DMS79 treated with DMSO at 0.1 percent for 48 hours (cell line): ENCODE data around the gene COPS8.
A peak's percentile ranks its signal among the peaks of the same experiment; 100 is the strongest.

Source experiments
- DNase-seq: peaks from one replicate; lab custom pipeline; 2025; lab: John Stamatoyannopoulos, UW

COPS8 gene

DNA sequence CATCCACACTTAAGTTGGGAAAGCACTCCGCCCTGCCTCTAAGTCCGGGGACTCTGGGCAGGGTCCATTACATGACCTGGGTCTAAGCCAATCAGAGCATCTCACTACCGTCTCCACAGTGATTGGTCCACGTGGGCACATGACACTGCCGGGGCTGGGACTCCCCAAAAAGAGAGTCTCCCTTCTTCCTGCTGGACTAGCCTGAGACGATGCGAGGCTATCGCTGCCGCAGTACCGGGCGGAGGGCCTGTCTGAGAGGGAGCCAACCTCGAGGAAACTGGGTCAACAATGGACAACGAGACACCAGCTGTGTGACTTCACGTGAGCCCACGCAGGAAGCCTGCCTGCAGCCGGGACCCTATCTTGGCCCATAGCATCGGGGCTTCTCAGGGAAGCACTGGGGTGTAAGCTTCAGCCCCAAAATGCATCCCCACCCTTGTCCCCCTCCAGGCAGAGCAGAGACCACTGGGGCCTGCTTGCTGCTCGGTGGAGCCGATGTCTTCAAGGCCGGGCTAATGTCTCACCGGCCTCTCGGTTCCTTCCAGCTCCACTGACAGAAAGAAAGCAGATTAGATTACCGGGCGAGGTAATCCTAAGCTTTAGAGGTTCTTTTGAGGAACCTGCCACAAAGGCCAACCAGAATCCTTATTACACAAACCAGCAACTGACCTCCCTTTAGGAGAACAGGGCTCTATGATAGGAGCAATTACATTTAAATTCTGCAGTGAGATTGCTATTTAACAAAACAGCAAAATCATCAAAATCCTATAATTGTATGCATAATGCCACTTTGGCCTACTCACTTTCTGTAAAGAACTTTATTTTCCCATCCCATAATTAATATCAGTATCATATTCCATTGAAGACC lies 21.3 kb upstream of the COPS8 start:
- DNase-seq: no peak

DNA sequence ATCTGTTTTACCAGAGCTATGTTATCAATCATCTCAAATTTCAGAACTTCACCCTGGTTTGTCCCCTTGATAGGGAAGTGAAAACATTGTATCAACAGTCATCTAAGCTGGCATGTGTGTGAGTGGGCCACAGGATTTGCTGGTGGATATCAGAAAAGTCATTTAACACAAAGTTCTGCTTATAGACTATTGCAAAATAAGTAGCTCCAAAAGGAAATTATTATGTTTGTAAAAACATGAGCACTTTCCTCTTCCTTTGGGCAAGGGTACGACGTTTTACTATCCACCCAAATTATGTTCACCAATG lies 20.7 kb upstream of the COPS8 start:
- no peak for DNase-seq

GRCh38 chr2:237066396-237066795 lies 19.3 kb upstream of the COPS8 start:
- no peak for DNase-seq

- no peak for DNase-seq
These were observed 17.6 kb upstream of the COPS8 start for GRCh38 chr2:237068005-237068576.

DNA sequence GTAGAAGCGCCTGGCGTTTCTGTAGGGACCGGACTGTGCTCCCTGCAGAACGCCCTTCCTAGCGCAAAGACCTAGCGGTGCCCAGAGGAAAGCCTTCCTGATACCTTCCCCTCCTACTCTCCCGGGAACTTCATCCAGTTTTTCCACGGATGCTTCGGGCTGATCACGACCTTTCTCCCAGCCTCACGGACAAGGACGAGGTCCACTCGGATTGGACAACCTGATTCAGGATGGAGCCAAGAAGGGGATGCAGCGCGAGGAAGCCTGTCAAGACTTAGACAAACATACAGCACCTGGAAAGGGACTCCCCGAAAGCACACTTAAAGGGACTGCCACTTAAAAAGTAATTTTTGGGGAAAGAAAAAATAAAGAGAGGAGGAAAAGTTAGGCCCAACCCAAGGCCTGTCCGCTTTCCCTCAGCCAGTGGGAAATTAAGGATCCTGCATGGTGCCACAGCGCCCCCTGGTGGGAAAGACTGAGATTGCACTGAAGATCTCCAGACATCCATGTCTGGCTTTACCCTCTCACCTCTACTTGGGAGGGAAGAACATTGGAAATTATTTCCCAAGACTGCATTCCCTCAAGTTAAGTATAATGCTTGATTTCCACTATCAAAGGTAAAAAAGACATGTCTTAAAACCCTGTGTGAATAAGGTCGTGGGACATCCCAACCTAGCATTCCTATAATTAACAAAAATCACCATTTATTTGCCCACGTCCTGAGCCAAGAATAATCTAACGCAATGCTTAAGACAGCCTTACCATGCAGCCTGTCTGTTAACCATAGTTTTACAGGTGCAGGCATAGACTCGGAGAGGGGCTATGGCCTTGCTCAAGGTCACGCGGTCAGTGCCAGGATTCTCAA lies 13.4 kb upstream of the COPS8 start:
- DNase-seq: peak; percentile 31

DNA sequence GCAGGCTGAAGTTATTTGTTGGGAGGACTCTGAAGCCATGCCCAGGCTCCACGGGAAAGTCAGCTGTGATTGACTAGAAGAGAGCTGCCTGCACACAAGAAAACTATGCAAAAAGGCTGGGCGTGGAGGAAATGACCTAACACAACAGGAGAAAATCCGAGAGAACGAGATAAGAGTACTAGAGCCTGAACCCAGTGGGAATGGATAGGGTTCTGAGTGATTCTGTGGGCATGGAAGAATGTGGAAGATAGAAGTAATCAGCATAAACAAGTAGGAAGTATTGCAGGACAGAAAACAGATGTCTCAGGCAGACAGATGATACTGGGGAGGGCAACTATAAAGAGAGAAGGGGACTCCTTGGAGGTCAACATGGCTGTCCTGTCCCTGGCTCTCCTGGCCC lies 12.1 kb upstream of the COPS8 start:
- DNase-seq: no peak

- no peak for DNase-seq
These were observed 11.3 kb upstream of the COPS8 start for GRCh38 chr2:237074211-237074993.

DNA sequence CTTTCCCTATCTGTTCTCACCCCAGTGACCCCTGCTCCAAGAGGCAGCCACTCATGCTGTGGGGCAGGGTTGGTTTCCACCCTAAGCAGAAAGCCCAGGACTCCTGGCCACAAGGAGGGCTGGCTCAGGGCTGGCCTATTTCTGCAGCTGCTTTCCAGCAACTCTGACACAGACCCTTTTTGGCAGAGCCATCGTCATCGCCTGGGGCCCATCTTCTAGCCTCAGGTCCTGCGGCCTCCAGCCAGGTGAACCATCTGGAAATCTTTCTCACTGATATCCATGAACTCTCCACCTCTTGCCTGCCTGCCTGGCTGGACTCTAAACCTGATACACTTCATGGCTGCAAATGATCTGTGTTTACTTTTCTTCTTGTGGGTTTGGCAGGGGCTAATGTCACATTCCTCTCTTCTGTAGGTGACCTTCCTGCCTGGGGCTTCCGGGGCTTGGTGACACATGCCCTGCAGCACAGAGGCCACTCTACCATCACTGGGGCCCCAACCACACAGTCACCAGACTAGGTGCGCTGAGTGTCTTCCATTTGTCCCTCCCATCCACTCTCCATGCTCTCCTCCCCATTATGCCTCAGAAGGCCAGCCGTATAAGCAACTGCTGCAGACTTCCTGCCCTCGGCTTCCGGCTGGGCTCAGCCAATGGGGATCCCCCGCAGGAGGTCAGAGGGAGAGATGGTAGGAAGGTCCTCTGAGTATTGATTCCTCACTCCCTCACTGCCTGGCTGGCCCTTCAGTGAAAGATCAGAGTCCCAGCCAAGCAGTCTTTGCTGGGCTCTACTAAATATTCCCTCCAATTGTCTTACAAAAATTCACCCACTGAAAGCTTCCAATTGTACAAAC lies 9.7 kb upstream of the COPS8 start:
- peak; percentile 47 for DNase-seq

DNA sequence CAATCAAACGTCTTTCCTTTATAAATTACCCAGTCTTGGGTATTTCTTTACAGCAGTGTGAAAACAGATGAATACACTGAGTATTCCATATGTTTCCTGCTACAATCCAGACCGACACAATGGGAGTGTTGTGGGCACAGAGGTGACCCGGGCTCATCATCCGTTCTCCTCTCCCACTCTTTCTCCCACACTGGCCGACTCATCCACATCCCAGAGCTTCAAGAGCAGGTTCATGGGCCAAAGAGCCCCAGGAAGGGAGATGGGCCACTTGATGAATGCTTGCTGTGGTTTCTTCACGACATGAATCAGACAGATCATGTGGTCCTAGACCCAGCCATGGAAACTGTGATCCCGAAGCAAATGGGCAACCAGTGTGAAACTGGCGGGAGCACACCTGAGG lies 4.1 kb upstream of the COPS8 start:
- no peak for DNase-seq

GRCh38 chr2:237083026-237083425 lies 2.7 kb upstream of the COPS8 start:
- no peak for DNase-seq

DNA sequence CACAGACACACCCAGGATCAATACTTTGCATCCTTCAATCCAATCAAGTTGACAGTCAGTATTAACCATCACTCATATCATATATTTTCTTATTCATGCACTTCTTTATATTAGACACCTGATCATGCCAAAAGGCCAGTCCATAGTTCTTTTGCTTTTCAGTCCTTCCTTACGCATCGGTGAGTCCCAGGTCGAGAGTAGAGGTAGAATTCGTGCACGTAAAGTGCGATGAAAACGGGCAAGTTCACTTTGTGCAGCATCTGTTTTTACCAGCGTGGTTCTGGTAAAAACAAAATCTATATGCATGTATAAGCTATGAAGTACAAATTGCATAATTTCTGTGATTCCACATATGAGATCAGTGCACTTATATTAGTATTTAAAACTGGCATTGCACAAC lies 1.2 kb upstream of the COPS8 start:
- no peak for DNase-seq

- DNase-seq: no peak
These were observed 5.2 kb downstream of the COPS8 start for GRCh38 chr2:237090906-237091305.

DNA sequence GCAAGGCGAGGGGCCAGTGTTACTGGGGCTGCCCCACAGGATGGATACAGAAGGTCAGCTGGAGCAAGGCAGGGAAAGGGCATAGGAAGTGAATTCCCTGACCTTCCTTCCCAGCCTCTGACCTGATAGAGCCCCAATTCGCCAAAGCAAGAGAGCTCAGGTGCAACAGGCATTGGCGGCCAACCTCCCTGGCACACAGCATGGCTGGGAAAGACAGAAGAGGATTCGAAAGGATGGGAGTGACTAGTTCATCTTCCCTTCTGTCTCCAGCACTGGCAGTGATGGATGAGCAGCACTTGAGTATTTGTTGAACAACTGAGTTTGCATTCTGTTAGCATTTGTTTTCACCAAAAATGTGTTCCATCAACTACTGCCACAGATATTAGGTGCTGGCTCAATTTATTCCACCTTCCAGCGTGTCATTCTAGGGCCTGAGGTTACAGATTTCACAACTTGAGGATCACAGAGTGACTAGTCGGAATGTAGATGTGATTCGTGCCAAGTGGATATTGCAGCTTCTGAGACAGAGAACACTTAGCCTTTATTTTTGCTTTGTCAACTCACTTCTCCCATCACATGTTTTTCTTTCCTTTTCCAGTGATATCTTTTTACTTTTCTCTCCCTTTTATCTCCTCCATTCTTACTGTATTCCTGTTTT lies 6.2 kb downstream of the COPS8 start:
- no peak for DNase-seq

DNA sequence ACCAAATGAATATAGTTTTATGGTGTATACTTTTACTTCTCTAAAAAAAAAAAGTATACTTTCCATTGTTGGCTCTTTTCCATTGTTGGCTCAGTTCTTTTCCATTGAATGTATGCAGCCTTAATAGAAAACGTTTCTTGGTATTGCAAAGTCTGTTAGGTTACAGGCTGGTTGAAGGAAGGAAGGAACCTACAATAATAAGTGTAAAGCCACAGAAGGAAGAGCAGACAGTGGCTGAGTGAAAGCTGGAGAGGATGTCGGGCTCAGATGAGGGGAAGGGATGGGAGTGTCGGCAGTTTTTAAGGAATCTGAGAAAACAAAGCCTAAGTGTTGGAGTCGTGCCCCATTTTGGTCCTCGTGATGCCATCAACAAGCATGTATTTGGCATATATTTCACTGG lies 6.8 kb downstream of the COPS8 start:
- DNase-seq: no peak

- no peak for DNase-seq
These were observed 7.5 kb downstream of the COPS8 start for GRCh38 chr2:237092920-237093781.

GRCh38 chr2:237096201-237096600 lies 10.5 kb downstream of the COPS8 start:
- no peak for DNase-seq

DNA sequence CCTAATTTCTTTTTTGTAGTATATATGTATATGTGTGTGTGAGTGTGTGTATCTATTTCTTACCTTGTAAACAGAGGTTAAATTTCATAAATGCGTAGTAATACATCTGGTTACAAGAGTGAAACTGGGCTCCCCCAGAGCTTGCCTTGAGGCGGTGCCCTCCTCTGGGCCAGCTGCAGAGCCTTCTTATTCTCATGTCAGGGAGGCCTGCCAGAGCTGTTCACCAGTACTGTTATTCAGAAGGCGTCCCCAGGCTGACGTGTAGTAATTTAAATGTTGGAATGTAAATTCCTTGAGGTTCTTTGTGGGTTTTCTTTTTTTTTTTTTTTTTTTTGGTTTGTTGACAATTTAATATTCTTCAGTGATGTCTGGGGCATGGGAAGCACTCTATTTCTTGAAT lies 11.2 kb downstream of the COPS8 start:
- DNase-seq: no peak

GRCh38 chr2:237097326-237097910 lies 11.7 kb downstream of the COPS8 start:
- DNase-seq: no peak
